HEK293 (cell line): Measurements from ENCODE around the gene C12orf42.

Experiments
- ZEB2 ChIP-seq: fragments of 450-650 bp; formaldehyde crosslinking; IDR thresholded peaks from 2 replicates; pipeline ENCODE4 v1.5.1; 2016; ENCODE audit warnings: missing biosample characterization, missing genetic modification characterization
- ZNF18 ChIP-seq: fragments of 450-650 bp; formaldehyde crosslinking; IDR thresholded peaks from 2 replicates; pipeline ENCODE4 v1.5.1; 2016; ENCODE audit warnings: missing biosample characterization, missing genetic modification characterization
- ZNF221 ChIP-seq: fragments of 450-650 bp; formaldehyde crosslinking; IDR thresholded peaks from 2 replicates; pipeline ENCODE4 v1.5.1; 2017; ENCODE audit warnings: missing biosample characterization, missing genetic modification characterization, borderline replicate concordance
- ZNF362 ChIP-seq: fragments of 450-650 bp; formaldehyde crosslinking; IDR thresholded peaks from 2 replicates; pipeline ENCODE4 v1.5.1; 2016; ENCODE audit warnings: missing biosample characterization, missing genetic modification characterization
- ZNF768 ChIP-seq: fragments of 450-650 bp; formaldehyde crosslinking; IDR thresholded peaks from 2 replicates; pipeline ENCODE4 v1.5.1; 2018; ENCODE audit warnings: missing biosample characterization, mild to moderate bottlenecking, missing genetic modification characterization
- TF ChIP-seq, protein P1 (sequence below): fragments of 450-650 bp; formaldehyde crosslinking; IDR thresholded peaks from 2 replicates; pipeline ENCODE4 v1.5.1; 2016; ENCODE audit warnings: missing biosample characterization, missing genetic modification characterization

- TF ChIP-seq, protein P1, sequence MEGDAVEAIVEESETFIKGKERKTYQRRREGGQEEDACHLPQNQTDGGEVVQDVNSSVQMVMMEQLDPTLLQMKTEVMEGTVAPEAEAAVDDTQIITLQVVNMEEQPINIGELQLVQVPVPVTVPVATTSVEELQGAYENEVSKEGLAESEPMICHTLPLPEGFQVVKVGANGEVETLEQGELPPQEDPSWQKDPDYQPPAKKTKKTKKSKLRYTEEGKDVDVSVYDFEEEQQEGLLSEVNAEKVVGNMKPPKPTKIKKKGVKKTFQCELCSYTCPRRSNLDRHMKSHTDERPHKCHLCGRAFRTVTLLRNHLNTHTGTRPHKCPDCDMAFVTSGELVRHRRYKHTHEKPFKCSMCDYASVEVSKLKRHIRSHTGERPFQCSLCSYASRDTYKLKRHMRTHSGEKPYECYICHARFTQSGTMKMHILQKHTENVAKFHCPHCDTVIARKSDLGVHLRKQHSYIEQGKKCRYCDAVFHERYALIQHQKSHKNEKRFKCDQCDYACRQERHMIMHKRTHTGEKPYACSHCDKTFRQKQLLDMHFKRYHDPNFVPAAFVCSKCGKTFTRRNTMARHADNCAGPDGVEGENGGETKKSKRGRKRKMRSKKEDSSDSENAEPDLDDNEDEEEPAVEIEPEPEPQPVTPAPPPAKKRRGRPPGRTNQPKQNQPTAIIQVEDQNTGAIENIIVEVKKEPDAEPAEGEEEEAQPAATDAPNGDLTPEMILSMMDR (tag by site-specific recombination), result no peak
- no peak for TF ChIP-seq ZNF768 (tag by site-specific recombination)
- TF ChIP-seq ZNF221 (tag by site-specific recombination), result no peak
- no peak for TF ChIP-seq ZNF362 (tag by site-specific recombination)
- no peak for TF ChIP-seq ZNF18 (tag by site-specific recombination)
- TF ChIP-seq ZEB2 (tag by site-specific recombination), result no peak
These were observed 112.9 kb downstream of the C12orf42 start for GRCh38 chr12:103382736-103383346.
